HepG2 (cell line): ENCODE results near the gene CHST13. TPM values are rescaled to one million over a fixed set of nuclear protein-coding genes. Genes with fewer than 3 reads are reported as not detected.
A peak's percentile ranks its signal among the peaks of the same experiment; 100 is the strongest.

ENCODE experiments used
- ARNTL ChIP-seq: sonication (generic); formaldehyde crosslinking; IDR thresholded peaks from 2 replicates; pipeline ENCODE4 v1.4.0; 2020; ENCODE audit warnings: mild to moderate bottlenecking, missing genetic modification reagents
- CENPT ChIP-seq: sonication (generic); formaldehyde crosslinking; IDR thresholded peaks from 2 replicates; pipeline ENCODE4 v1.8.0; 2022; ENCODE audit warnings: low read depth, mild to moderate bottlenecking, moderate library complexity, missing genetic modification reagents
- ERF ChIP-seq: IDR thresholded peaks from 2 replicates; pipeline ENCODE4 v1.6.1; 2018; ENCODE audit warnings: missing biosample characterization, missing genetic modification reagents
- GZF1 ChIP-seq: sonication (generic); formaldehyde crosslinking; IDR thresholded peaks from 2 replicates; pipeline ENCODE4 v1.5.1; 2020; ENCODE audit warnings: mild to moderate bottlenecking, missing genetic modification reagents
- IKZF4 ChIP-seq: sonication (generic); formaldehyde crosslinking; IDR thresholded peaks from 2 replicates; pipeline ENCODE4 v1.5.1; 2020; ENCODE audit warnings: borderline replicate concordance, mild to moderate bottlenecking, low read depth, missing genetic modification reagents; ENCODE audit errors: not compliant biosample characterization
- KDM2A ChIP-seq: sonication (generic); formaldehyde crosslinking; IDR thresholded peaks from 2 replicates; pipeline ENCODE4 v1.4.0; 2020; ENCODE audit warnings: low read depth, missing genetic modification reagents, borderline replicate concordance
- POLR2G ChIP-seq: fragments of 200-400 bp; formaldehyde crosslinking; IDR thresholded peaks from 2 replicates; pipeline ENCODE4 v1.6.1; 2018; ENCODE audit warnings: mild to moderate bottlenecking, low read depth, low read length, moderate library complexity
- SMAD3 ChIP-seq: sonication (generic); formaldehyde crosslinking; IDR thresholded peaks from 2 replicates; pipeline ENCODE4 v1.4.0; 2020; ENCODE audit warnings: missing genetic modification reagents
- SNAPC4 ChIP-seq: sonication (generic); formaldehyde crosslinking; IDR thresholded peaks from 2 replicates; pipeline ENCODE4 v1.4.0; 2020; ENCODE audit warnings: mild to moderate bottlenecking, missing genetic modification reagents
- SRSF1 ChIP-seq: fragments of 200-400 bp; formaldehyde crosslinking; optimal IDR thresholded peaks from 2 replicates; pipeline ENCODE3; 2017; ENCODE audit warnings: mild to moderate bottlenecking, low read depth, low read length, moderate library complexity
- ZMYM3 ChIP-seq: sonication (generic); formaldehyde crosslinking; IDR thresholded peaks from 2 replicates; pipeline ENCODE4 v1.5.1; 2020; ENCODE audit warnings: mild to moderate bottlenecking, missing genetic modification reagents
- ZNF230 ChIP-seq: sonication (generic); formaldehyde crosslinking; IDR thresholded peaks from 2 replicates; pipeline ENCODE4 v1.4.0; 2020; ENCODE audit warnings: mild to moderate bottlenecking, missing genetic modification reagents
- ZNF446 ChIP-seq: sonication (generic); formaldehyde crosslinking; IDR thresholded peaks from 2 replicates; pipeline ENCODE4 v1.5.0; 2020; ENCODE audit warnings: mild to moderate bottlenecking, missing genetic modification reagents
- ZNF512B ChIP-seq: sonication (generic); formaldehyde crosslinking; IDR thresholded peaks from 2 replicates; pipeline ENCODE4 v1.5.1; 2020; ENCODE audit warnings: missing genetic modification reagents, mild to moderate bottlenecking, borderline replicate concordance
- ZNF605 ChIP-seq: sonication (generic); formaldehyde crosslinking; IDR thresholded peaks from 2 replicates; pipeline ENCODE4 v1.8.0; 2022; ENCODE audit warnings: mild to moderate bottlenecking, missing genetic modification reagents
- ZNF687 ChIP-seq: sonication (generic); formaldehyde crosslinking; IDR thresholded peaks from 2 replicates; pipeline ENCODE4 v1.5.1; 2020; ENCODE audit warnings: mild to moderate bottlenecking, missing genetic modification reagents, moderate library complexity
- polyA plus RNA-seq, 8 experiments: library from polyadenylated mRNA; depleted of rRNA in 3 of 8; stranded (reverse) in 7 of 8; unstranded in 1 of 8; fragments of >200 nt; fragmentation: Illumina TruSeq in 4 of 8; extraction: Trizol in 4 of 8; gene quantifications; 2 replicates each; pipeline versions ENCODE4 v1.2.1 to v1.2.3, GENCODE V29; 2011 to 2016; ENCODE audit warnings: low read depth in 4 of 8, missing spikeins in 1 of 8, mixed read lengths in 1 of 8; ENCODE audit not compliant: insufficient read depth in 1 of 8
- total RNA-seq, 5 experiments: library from RNA; depleted of rRNA; stranded (reverse); fragments of >200 nt; fragmentation: Illumina TruSeq; extraction: Trizol; gene quantifications; 2 replicates each; pipeline ENCODE4 v1.2.3, GENCODE V29; 2016; ENCODE audit warnings: low read depth in 1 of 5

Gene CHST13
- total and polyA plus RNA-seq, 2 of the 13 experiments (the other 11 are each of a cell fraction or from before 2014, with no cell fraction given), result 32.0 to 43.1 TPM

GRCh38 chr3:126524429-126524988, 554 bp downstream of the CHST13 start (continued):
- TF ChIP-seq ARNTL, result 0 out of 2 replicates have a peak, but pooled peaks have one; percentile 2
- 0 out of 2 replicates have a peak, but pooled peaks have one; percentile 47 for TF ChIP-seq GZF1 (CRISPR knock-in tag)
- TF ChIP-seq ERF (CRISPR knock-in tag), result no peak
- TF ChIP-seq POLR2G, result peak; percentile 49; the same call in 1 of the 2 replicates
- no peak for TF ChIP-seq SMAD3
- no peak for TF ChIP-seq SNAPC4
- peak; percentile 16; the same call in 1 of the 2 replicates for TF ChIP-seq CENPT (CRISPR knock-in tag)
- 0 out of 2 replicates have a peak, but pooled peaks have one; percentile 20 for TF ChIP-seq ZNF230 (CRISPR knock-in tag)
- TF ChIP-seq KDM2A (CRISPR knock-in tag), result peak; percentile 35; the same call in 1 of the 2 replicates
- 0 out of 2 replicates have a peak, but pooled peaks have one; percentile 3 for TF ChIP-seq ZNF446 (CRISPR knock-in tag)
- TF ChIP-seq ZNF687 (CRISPR knock-in tag), result peak; percentile 45; the same call in 1 of the 2 replicates
- peak; percentile 45; the same call in 1 of the 2 replicates for TF ChIP-seq ZMYM3 (CRISPR knock-in tag)
- 0 out of 2 replicates have a peak, but pooled peaks have one; percentile 57 for TF ChIP-seq ZNF512B (CRISPR knock-in tag)
- TF ChIP-seq SRSF1, result no peak
- TF ChIP-seq IKZF4, result no peak
- TF ChIP-seq ZNF605, result 0 out of 2 replicates have a peak, but pooled peaks have one; percentile 40
